Amniotic stem cell (primary cell): Measurements from ENCODE around the gene CTRB2.
"Not testable (repeated sequence)": the region's sequence is repeated elsewhere in the genome, so short reads cannot be mapped to it uniquely, and the experiment has no call there.

Source experiments
- DNase-seq: peaks from one replicate; lab custom pipeline; 2025; lab: John Stamatoyannopoulos, UW

The CTRB2 gene

DNA sequence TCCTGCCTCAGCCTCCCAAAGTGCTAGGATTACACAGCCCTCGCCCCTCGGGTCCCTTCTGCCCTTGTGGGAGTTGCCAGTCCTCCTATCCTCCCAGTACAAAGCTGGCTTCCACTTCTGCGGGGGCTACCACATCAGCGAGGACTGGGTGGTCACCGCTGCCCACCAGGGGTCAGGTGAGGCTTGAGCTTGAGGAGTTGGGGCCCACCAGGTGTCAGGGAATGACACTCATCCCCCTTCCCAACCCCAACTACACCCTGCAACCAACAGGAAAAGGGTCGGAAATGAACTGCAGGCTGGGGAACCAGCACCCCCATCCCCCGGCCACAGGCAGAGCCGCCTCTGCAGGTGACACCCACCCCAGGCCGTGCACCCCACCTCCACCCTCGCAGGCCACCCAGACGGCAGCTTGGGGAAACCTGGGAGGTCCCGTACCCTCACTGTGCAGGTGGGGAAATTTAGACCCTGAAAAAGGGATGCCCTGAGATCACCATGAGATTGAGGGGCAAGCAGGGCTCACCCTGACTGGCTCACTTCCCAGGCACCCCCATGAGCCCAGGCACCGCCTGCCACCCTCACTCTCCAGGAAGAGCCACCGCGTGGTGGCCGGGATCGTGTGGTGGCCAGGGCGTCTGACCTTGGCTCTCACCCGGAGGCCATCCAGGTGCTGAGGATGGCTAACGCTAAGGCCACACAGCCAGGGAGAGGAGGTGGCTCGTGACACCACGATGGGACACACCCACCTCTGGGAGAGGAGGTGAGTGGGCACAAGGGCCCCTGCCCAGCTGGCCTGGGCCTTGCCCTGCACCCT is 19.8 kb upstream of the CTRB2 start:
- DNase-seq = no peak

GRCh38 chr16:75225678-75226515 is 18.9 kb upstream of the CTRB2 start:
- DNase-seq = no peak

GRCh38 chr16:75225092-75225491 is 18.1 kb upstream of the CTRB2 start:
- no peak for DNase-seq

- DNase-seq = no peak
Observed at GRCh38 chr16:75224306-75225082, 17.5 kb upstream of the CTRB2 start.

- not testable (repeated sequence) for DNase-seq
Observed at GRCh38 chr16:75223129-75223528, 16.2 kb upstream of the CTRB2 start.

- no peak for DNase-seq
Observed at GRCh38 chr16:75222271-75222783, 15.4 kb upstream of the CTRB2 start.

DNA sequence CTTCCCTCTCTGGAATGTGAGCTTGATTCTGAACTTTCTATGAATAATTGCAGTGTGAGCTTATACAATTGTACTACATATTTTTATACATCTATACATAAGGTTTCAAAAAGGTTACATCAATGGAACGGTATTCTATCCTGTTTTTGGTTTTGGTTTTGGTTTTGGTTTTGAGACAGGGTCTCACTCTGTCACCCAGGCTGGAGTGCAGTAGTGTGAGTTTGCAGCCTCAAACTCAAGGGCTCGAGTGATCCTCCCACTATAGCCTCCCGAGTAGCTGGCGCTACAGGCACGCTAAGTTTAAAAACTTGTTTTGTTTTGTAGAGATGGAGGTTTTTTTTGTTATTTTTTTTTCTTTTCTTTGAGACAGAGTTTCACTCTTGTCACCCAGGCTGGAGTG is 12.9 kb upstream of the CTRB2 start:
- DNase-seq = no peak

DNA sequence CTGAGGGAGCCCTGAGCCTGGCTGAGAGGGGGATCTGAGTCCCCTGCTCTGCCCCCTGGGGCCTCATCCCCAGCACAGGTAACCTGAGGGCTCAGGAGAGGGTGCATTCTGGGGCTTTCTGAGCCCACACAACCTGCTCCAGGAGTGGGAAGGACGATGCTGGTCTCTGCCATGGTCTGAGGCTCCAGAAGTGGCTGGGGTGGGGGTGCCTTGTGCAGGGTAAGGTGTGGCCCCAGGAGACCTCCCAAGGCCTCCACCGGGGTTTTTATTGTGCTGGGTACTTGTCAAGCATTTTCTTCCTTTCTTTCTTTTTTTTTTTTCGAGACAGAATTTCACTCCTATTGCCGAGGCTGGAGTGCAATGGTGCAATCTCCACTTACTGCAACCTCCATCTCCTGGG is 12.1 kb upstream of the CTRB2 start:
- DNase-seq = no peak

DNA sequence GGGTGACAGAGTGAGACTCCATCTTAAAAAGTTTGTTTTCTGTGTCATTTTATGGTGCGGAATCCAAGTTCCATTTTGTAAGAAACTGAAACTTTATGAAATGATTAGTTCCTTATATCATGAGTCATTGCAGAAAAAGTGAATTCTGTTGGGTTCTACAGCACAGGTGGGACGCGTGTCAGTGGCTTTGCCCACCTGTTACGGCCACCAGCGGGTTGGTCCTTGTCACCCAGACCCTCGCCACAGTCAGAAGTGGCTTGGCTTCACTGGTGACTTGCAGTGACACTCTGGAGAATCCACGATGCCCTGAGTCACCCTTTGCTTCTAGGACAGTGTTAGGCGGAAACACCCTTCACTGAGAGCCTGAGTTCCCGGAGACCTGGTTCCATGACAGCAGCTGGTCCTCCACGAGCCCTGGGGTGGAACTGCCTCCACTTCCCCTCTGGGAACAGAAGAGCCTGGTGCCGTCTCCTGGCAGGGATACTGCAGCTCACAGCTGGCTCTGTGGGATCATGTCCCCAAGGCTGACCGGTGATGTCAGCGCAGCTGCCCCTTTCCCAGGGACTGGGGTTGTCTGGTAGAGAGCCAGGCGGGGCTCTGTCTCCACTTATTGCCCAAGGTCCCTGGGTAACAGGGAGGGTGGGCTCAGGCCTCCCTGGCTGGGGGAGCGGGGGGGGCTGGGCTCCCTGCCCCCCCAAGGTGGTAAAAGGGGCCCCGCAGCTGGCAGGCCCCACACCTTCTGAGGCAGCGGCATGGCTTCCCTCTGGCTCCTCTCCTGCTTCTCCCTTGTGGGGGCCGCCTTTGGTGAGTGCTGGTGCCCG is 11.5 kb upstream of the CTRB2 start, which contains the start of gene CTRB1:
CTRB1 (plus strand) TSS at position 733 of the 821 bp plus-strand sequence; CDS start at position 753, 20 bp downstream.
- no peak for DNase-seq

DNA sequence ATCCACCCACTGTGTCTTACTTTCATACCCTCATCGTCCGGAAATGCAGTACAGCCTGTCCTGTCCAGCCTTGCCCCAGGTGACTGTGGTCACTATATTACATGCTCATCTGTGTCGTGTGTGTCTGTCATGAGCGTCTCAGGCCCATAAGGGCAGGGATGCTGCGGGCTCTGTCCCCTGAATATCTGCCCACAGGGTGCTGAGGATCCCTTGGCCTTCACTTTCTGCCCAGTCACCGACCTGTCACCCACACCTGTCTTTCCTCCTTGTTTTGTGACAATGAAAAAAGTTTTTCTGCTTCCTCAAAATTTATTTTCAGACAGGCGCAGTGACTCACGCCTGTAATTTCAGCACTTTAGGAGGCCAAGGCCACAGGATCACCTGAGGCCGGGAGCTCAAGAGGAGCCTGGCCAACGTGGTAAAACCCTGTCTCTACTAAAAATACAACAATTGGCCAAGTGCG is 10.5 kb upstream of the CTRB2 start:
- no peak for DNase-seq

DNA sequence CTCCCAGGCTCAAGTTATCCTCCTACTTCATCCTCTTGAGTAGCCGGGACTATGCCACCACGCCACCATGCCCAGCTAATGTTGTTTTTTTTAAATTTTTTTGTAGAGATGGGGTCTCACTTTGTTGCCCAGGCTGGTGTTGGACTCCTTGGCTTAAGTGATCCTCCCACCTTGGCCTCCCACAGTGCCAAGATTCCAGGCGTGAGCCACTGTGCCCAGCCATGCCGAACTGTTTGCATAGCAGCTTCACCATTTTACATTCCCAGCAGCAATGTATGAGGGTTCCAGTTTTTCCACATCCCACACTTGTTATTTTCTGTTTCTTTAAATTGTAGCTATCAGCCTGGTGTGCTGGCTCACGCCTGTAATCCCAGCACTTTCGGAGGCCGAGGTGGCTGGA is 9.6 kb upstream of the CTRB2 start:
- no peak for DNase-seq

DNA sequence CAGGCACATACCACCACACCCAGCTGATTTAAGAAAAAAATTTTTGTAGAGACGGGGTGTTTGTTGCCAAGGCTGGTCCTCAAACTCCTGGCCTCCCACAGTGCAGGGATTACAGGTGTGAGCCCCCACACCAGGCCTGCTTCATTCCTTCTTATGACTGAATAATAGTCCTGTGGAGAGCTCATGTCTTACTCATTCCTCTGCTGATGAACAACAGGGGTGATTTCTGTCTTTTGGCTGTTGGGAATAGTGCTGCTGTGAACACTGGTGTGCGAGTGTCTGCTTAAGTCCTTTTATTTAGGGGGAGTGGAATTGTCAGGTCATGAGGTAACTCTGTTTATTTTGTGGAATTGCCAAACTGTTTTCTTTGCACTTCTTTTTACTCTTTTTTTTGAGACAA is 9.2 kb upstream of the CTRB2 start:
- no peak for DNase-seq

- not testable (repeated sequence) for DNase-seq
Observed at GRCh38 chr16:75211286-75211685, 4.3 kb upstream of the CTRB2 start.

DNA sequence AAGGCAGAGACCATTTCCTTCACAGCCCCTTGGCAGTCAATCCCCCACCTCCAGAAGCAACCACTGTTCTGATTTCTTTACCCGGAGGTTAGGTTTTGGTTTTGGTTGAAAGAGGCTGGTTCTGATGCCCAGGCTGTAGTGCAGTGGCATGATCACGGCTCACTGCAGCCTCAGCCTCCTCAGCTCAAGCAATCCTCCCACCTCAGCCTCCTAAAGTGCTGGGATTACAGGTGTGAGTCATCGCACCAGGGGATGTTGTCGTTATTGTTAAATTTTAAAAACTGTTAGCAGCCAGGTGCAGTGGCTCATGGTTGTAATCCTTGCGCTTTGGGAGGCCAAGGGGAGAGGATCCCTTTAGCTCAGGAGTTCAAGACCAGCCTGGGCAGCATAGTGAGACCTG is 3.0 kb upstream of the CTRB2 start:
- no peak for DNase-seq

DNA sequence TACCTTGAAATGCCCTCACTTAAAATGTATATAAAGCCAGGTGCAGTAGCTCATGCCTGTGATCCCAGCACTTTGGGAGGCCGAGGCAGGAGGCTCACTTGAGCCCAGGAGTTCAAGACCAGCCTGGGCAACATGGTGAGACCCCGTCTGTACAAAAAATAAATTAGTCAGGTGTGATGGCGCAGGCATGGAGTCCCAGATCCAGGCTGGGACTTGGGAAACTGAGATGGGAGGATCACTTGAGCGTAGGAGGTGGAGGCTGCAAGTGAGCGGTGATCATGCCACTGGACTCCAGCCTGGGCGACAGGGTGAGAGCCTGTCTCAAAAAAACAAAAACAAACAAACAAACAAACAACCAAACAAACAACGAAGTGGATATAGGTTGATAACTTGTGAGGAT is 2.6 kb upstream of the CTRB2 start:
- not testable (repeated sequence) for DNase-seq

- no peak for DNase-seq
Observed at GRCh38 chr16:75208861-75209505, 2.0 kb upstream of the CTRB2 start.

DNA sequence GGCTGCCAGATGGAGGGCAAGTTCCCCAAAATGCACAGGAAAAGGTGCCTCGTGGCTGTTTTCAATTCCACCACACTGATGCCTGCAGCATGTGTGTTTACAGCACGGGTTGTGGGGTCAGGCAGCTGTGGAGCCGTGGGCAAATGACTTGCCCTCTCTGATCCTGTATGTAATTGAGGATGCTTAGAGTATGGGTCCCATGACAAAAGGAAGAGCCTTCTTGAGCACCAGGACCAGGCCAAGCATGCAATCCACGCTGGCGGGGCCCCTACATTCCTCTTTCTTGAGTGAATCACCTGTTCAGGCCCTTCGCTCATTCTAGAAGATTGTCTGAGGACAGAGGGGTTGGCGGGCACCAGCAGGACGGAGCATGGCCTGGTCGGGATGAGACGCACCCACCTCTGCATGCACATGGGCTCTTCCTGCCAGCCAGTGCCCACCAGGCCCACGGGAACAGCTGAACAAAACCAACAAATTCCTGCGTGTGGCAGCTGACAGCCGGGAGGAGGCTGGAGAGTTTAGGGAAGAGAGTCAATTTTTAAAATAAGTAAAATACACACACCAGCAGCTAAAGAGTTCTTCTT is 1.4 kb upstream of the CTRB2 start:
- DNase-seq = no peak

DNA sequence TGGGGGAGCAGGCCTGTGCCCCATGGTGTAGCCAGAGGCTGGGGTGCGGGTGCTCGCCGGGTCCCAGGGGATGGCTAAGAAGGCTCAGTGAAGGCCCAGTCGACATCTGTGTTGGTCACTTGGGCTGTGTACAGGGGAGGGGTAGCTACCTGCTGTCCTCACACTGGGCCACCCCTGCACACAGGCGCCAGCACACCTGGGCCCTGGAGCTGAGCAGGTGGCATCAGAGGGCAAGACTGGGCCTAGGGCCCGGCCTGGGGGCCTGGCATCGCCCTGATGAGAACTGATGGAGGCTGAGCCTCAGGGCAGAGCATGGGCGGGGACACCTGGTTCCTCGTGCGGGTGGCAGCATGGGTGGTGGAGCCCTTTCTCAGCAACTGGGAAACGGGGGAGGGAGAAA is 870 bp upstream of the CTRB2 start:
- DNase-seq = no peak

DNA sequence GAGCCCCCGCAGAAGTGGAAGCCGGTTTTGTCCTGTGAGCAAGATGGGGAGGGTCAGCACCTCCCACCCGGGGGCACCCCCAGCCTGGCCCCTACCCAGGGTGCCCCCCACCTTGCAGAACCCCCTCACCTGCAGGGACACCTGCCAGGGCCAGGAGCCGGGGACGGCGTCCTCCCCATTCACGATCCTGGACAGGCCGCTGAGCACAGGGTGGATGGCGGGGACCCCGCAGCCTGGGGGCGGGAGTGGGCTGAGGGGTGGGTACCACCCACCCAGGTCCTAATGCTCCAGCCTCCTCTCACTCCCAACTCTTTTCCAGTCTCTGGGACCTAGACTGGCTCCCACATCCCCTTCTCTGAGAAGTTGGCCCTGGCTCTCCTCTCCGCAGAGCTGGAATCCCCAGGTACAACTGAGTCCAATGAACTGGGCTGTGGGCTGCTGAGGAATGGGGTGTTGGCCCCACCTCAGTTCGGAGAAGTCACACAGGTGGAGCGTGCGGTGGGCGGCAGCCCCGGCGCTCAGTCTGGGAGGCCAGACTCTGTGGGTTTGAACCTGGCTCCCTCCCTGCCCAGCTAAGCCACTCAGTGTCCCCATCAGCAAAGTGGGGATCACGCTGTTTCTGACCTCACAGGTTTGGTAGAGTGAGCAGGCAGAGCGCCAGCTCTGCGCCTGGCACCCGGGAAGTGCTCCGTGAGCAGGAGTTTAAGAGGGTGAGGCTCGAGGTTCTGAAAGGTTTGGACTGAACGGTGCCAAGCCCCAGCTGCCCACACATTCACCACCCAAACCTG is 806 bp downstream of the CTRB2 start:
- not testable (repeated sequence) for DNase-seq
